DMS153 treated with DMSO at 0.1 percent for 48 hours (cell line): ENCODE data around the gene IGSF9.

Experiments used
- DNase-seq: peaks from one replicate; lab custom pipeline; 2025; ENCODE audit not compliant: unreplicated experiment; lab: John Stamatoyannopoulos, UW

Gene IGSF9

GRCh38 chr1:159945483-159946241 is at the start of gene IGSF9:
Gene IGSF9 (minus strand): TSS chr1:159945613. CDS start chr1:159943454, 2,159 bp downstream.
- DNase-seq = peak; percentile 96

GRCh38 chr1:159994896-159995295 is 49.5 kb upstream of the IGSF9 start:
- DNase-seq = no peak

GRCh38 chr1:159993911-159994310 is 48.5 kb upstream of the IGSF9 start:
- DNase-seq = no peak

- no peak for DNase-seq
These were observed 46.7 kb upstream of the IGSF9 start for GRCh38 chr1:159992161-159992560.

GRCh38 chr1:159991513-159991912 is 46.1 kb upstream of the IGSF9 start:
- DNase-seq = no peak

GRCh38 chr1:159990005-159990404 is 44.6 kb upstream of the IGSF9 start:
- no peak for DNase-seq

- DNase-seq = no peak
These were observed 44.2 kb upstream of the IGSF9 start for GRCh38 chr1:159989581-159989980.

- DNase-seq = no peak
These were observed 42.6 kb upstream of the IGSF9 start for GRCh38 chr1:159988006-159988405.

GRCh38 chr1:159987186-159987585 is 41.8 kb upstream of the IGSF9 start:
- DNase-seq = no peak

- no peak for DNase-seq
These were observed 41.1 kb upstream of the IGSF9 start for GRCh38 chr1:159986531-159986930.

- no peak for DNase-seq
These were observed 40.7 kb upstream of the IGSF9 start for GRCh38 chr1:159986093-159986492.

- no peak for DNase-seq
These were observed 40.1 kb upstream of the IGSF9 start for GRCh38 chr1:159985473-159985872.

GRCh38 chr1:159983681-159984080 is 38.3 kb upstream of the IGSF9 start:
- no peak for DNase-seq

GRCh38 chr1:159982280-159982679 is 36.9 kb upstream of the IGSF9 start:
- DNase-seq = no peak

- no peak for DNase-seq
These were observed 36.1 kb upstream of the IGSF9 start for GRCh38 chr1:159981351-159982055.

- DNase-seq = no peak
These were observed 35.4 kb upstream of the IGSF9 start for GRCh38 chr1:159980786-159981185.

- no peak for DNase-seq
These were observed 34.7 kb upstream of the IGSF9 start for GRCh38 chr1:159980076-159980475.

- no peak for DNase-seq
These were observed 33.8 kb upstream of the IGSF9 start for GRCh38 chr1:159979257-159979656.

GRCh38 chr1:159978107-159978398 is 32.6 kb upstream of the IGSF9 start:
- DNase-seq = no peak

GRCh38 chr1:159977364-159978106 is 32.1 kb upstream of the IGSF9 start:
- DNase-seq = no peak

- DNase-seq = no peak
These were observed 29.0 kb upstream of the IGSF9 start for GRCh38 chr1:159974350-159974965.
